H1 (cell line): ENCODE measurements around the gene RPS17. TPM values are rescaled to one million over a fixed set of nuclear protein-coding genes. Genes with fewer than 3 reads are reported as not detected.

Experiments used
- ASH2L ChIP-seq: fragments of 200-600, 300-600 bp; sonication (generic); IDR thresholded peaks from one replicate; pipeline ENCODE4 v1.7.1; 2017; ENCODE audit warnings: low read length
- BRCA1 ChIP-seq: IDR thresholded peaks from 2 replicates; pipeline ENCODE4 v1.6.1; 2012; ENCODE audit warnings: low read depth, low read length, improper control_type of control experiment
- CTBP2 ChIP-seq: IDR thresholded peaks from 2 replicates; pipeline ENCODE4 v1.7.0; 2011; ENCODE audit warnings: borderline replicate concordance, mild to moderate bottlenecking, moderate library complexity, mixed read lengths, low read length; ENCODE audit not compliant: insufficient read depth, insufficient read length
- EZH2 ChIP-seq: fragments of 200-600 bp; sonication (generic); IDR thresholded peaks from 2 replicates; pipeline ENCODE4 v1.7.1; 2012; ENCODE audit warnings: low read depth, mild to moderate bottlenecking, moderate library complexity, low read length, inconsistent platforms; ENCODE audit not compliant: severe bottlenecking
- GABPA ChIP-seq: IDR thresholded peaks from 2 replicates; pipeline ENCODE4 v1.6.1; 2011; ENCODE audit warnings: mild to moderate bottlenecking, low read length, moderate library complexity, borderline replicate concordance; ENCODE audit not compliant: insufficient read depth
- HDAC6 ChIP-seq: IDR thresholded peaks from one replicate; pipeline ENCODE4 v1.7.1; 2012; ENCODE audit warnings: low read depth, mild to moderate bottlenecking, inconsistent platforms, low read length, moderate library complexity
- NANOG ChIP-seq: IDR thresholded peaks from 2 replicates; pipeline ENCODE4 v1.6.1; 2011; ENCODE audit warnings: low read length, low read depth, mild to moderate bottlenecking, inconsistent platforms; ENCODE audit not compliant: insufficient read depth, poor library complexity, severe bottlenecking
- POLR2AphosphoS5 ChIP-seq: IDR thresholded peaks from 2 replicates; pipeline ENCODE4 v1.6.1; 2011; ENCODE audit warnings: low read depth, low read length
- RBBP5 ChIP-seq: IDR thresholded peaks from 2 replicates; pipeline ENCODE4 v1.7.1; 2012; ENCODE audit warnings: low read depth, mild to moderate bottlenecking, inconsistent platforms, low read length, moderate library complexity, borderline replicate concordance
- RNF2 ChIP-seq: fragments of 200-900, 300-1000 bp; sonication (generic); IDR thresholded peaks from 2 replicates; pipeline ENCODE4 v1.7.1; 2016; ENCODE audit warnings: borderline replicate concordance, low read depth, mild to moderate bottlenecking, antibody characterized with exemption, low read length; ENCODE audit not compliant: poor library complexity, severe bottlenecking; ENCODE audit errors: missing control alignments
- RXRA ChIP-seq: IDR thresholded peaks from 2 replicates; pipeline ENCODE4 v1.6.1; 2011; ENCODE audit warnings: low read depth, mild to moderate bottlenecking, low read length, moderate library complexity; ENCODE audit not compliant: insufficient read depth
- SIRT6 ChIP-seq: IDR thresholded peaks from one replicate; pipeline ENCODE4 v1.7.1; 2012; ENCODE audit warnings: low read length, inconsistent platforms
- SUZ12 ChIP-seq: fragments of 200-600 bp; sonication (generic); IDR thresholded peaks from 2 replicates; pipeline ENCODE4 v1.6.1; 2012; ENCODE audit warnings: mild to moderate bottlenecking, inconsistent platforms, low read length, moderate library complexity, mixed read lengths
- TCF12 ChIP-seq: IDR thresholded peaks from 2 replicates; pipeline ENCODE4 v1.6.1; 2011; ENCODE audit warnings: low read depth, mild to moderate bottlenecking, low read length
- polyA plus RNA-seq, 7 experiments: library from polyadenylated mRNA; depleted of rRNA in 3 of 7; stranded (reverse) in 5 of 7; unstranded in 2 of 7; fragments of >200 nt in 5 of 7; fragments of 200-250 nt in 2 of 7; gene quantifications; 1 replicate in 5 of 7; 2 replicates in 1 of 7; 4 replicates in 1 of 7; pipeline versions ENCODE4 v1.2.1 to v1.2.3, GENCODE V29; 2011 to 2013; ENCODE audit warnings: missing spikeins in 2 of 7, mixed read lengths in 2 of 7
- total RNA-seq: library from RNA; stranded (reverse); fragmentation: NEBNext Ultra II Directional; extraction: Animal tissue kit (Norgen Biotek cat#: 25700); gene quantifications from 2 replicates; pipeline ENCODE4 v1.2.1, GENCODE V29; 2021
- TF ChIP-seq, protein P1 (sequence below): IDR thresholded peaks from 2 replicates; pipeline ENCODE4 v1.6.1; 2011; ENCODE audit warnings: low read length, improper control_type of control experiment

Gene RPS17
- total and polyA plus RNA-seq, 2 of the 8 experiments (the other 6 are each of a cell fraction or from before 2014, with no cell fraction given), result 2,416 to 5,590 TPM

DNA sequence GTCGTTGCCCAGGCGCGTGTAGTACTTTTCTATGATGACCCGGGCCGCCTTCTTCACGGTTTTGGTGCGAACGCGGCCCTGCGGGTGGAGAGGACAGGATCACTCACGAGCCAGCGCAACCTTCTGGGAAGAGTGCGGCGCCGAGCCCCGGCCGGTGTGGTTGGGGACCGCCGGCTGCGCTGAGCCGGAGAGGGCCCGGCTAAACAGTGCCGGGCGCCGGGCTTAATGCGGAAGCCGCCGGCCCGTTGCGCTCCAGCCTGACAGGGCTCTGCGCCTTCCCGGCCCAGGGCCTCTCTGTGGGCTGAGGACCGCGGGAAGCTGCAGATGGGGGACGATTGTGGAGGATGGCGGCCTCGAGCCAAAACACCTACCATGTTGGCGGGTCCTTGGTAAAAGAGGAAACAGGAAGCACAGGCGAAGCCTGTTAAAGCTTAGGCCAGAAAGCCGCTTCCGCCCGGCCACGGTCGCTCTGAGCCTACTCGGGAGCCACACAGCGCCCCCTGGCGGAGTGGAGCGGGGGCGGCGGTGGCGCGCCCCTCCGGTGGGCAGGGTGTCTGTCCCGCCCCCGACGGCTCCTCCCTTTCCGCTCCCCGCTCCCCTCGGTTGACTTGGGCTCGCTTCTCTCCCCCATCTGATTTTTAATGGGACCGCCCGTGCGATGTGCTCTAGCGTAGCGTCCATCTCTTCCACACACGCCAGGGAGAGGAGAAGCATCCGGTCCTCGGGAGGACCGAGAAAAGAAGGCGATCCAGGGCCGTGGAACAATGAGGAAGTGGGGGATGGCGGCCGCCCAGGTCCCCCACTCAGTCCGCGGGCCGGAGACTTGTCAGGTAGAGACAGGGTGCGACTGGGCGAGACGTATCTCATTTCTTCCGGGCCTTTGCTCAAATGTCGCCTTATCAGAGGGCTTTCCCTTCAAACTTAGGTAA is at the start of gene RPS17 (continued):
- TF ChIP-seq SIRT6 (no peak), CTBP2 (no peak), RNF2 (no peak), SUZ12 (peak; percentile 48; the same call in 1 of the 2 replicates), HDAC6 (no peak), ASH2L (peak; percentile 64), RBBP5 (peak; percentile 57; the same call in 1 of the 2 replicates), POLR2AphosphoS5 (peak; percentile 98), BRCA1 (peak; percentile 41; the same call in 1 of the 2 replicates), GABPA (peak; percentile 72; the same call in 1 of the 2 replicates), NANOG (peak; percentile 35), TCF12 (peak; percentile 61; the same call in 1 of the 2 replicates), RXRA (no peak), EZH2 (peak; percentile 23)
- TF ChIP-seq, protein P1, sequence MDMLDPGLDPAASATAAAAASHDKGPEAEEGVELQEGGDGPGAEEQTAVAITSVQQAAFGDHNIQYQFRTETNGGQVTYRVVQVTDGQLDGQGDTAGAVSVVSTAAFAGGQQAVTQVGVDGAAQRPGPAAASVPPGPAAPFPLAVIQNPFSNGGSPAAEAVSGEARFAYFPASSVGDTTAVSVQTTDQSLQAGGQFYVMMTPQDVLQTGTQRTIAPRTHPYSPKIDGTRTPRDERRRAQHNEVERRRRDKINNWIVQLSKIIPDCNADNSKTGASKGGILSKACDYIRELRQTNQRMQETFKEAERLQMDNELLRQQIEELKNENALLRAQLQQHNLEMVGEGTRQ, result no peak
